LHCN-M2 (cell line): Measurements from ENCODE around the gene STPG2. TPM values are rescaled to one million over a fixed set of nuclear protein-coding genes. Genes with fewer than 3 reads are reported as not detected.

Source experiments
- total RNA-seq: library from RNA; depleted of rRNA; stranded (reverse); fragments of >200 nt; gene quantifications from 2 replicates; pipeline ENCODE4 v1.2.3, GENCODE V29; 2014; rRNA removed

Gene STPG2
- total RNA-seq, 1 experiment from 2014 or later = 0.11 TPM

Other genes starting within 250 kb of the STPG2 start
- gene RAP1GDS1, start 117.9 kb upstream of the STPG2 start, total RNA-seq = 113 and 116 TPM in 2 replicates